OCI-LY1 (cell line): ENCODE data around the gene MAGEE1.

ENCODE experiments used
- H2AFZ ChIP-seq: fragments of 200-600 bp; sonication (generic), shearing (Covaris generic); 2 replicates; pipeline ENCODE4 v1.6.0; 2014; ENCODE audit warnings: antibody characterized with exemption, mild to moderate bottlenecking, low read length
- H3F3A ChIP-seq: fragments of 200-600 bp; sonication (generic), shearing (Covaris generic); 2 replicates; pipeline ENCODE4 v1.6.0; 2014; ENCODE audit warnings: mild to moderate bottlenecking, antibody characterized with exemption, low read length, moderate library complexity; ENCODE audit not compliant: insufficient read depth
- H3K27ac ChIP-seq: fragments of 200-600 bp; sonication (generic); 2 replicates; pipeline ENCODE4 v1.5.1; 2014; ENCODE audit warnings: low read length, mixed run types, mild to moderate bottlenecking, low read depth; ENCODE audit not compliant: poor library complexity, severe bottlenecking
- H3K27me3 ChIP-seq: fragments of 200-600 bp; sonication (generic); 2 replicates; pipeline ENCODE4 v1.6.0; 2014; ENCODE audit warnings: antibody characterized with exemption, mild to moderate bottlenecking, low read length, moderate library complexity; ENCODE audit not compliant: insufficient read depth
- H3K36me3 ChIP-seq: fragments of 200-600 bp; sonication (generic); 2 replicates; pipeline ENCODE4 v1.6.1; 2014; ENCODE audit warnings: mild to moderate bottlenecking, antibody characterized with exemption, low read length, moderate library complexity, mixed read lengths; ENCODE audit not compliant: insufficient read depth
- H3K4me1 ChIP-seq: fragments of 200-600 bp; sonication (generic); 2 replicates; pipeline ENCODE4 v1.5.1; 2014; ENCODE audit warnings: mild to moderate bottlenecking, low read length, moderate library complexity; ENCODE audit not compliant: insufficient read depth, severe bottlenecking
- H3K4me2 ChIP-seq: fragments of 200-600 bp; sonication (generic), shearing (Covaris generic); 2 replicates; pipeline ENCODE4 v1.6.1; 2014; ENCODE audit warnings: low read length
- H3K4me3 ChIP-seq: fragments of 200-600 bp; sonication (generic); 2 replicates; pipeline ENCODE4 v1.5.1; 2014; ENCODE audit warnings: low read length, low read depth, mild to moderate bottlenecking, mixed read lengths; ENCODE audit not compliant: poor library complexity, severe bottlenecking
- H3K79me2 ChIP-seq: fragments of 200-600 bp; shearing (Covaris generic); 2 replicates; pipeline ENCODE4 v1.6.1; 2016; ENCODE audit warnings: mixed run types, low read length, mixed read lengths; ENCODE audit not compliant: insufficient read depth
- H3K9ac ChIP-seq: fragments of 200-600 bp; sonication (generic), shearing (Covaris generic); 2 replicates; pipeline ENCODE4 v1.6.1; 2014; ENCODE audit warnings: mild to moderate bottlenecking, low read length, mixed read lengths
- H3K9me2 ChIP-seq: fragments of 200-600 bp; sonication (generic), shearing (Covaris generic); 2 replicates; pipeline ENCODE4 v1.6.1; 2014; ENCODE audit warnings: low read depth, mild to moderate bottlenecking, low read length, mixed read lengths
- H3K9me3 ChIP-seq: fragments of 200-600 bp; shearing (Covaris generic); 2 replicates; pipeline ENCODE4 v1.6.1; 2014; ENCODE audit warnings: low read length, mixed read lengths
- H4K20me1 ChIP-seq: fragments of 200-600 bp; sonication (generic), shearing (Covaris generic); 2 replicates; pipeline ENCODE4 v1.6.0; 2016; ENCODE audit warnings: mild to moderate bottlenecking, low read length; ENCODE audit not compliant: insufficient read depth
- CTCF ChIP-seq: fragments of 200-600 bp; sonication (generic), shearing (Covaris generic); IDR thresholded peaks from 2 replicates; pipeline ENCODE4 v1.5.1; 2017; ENCODE audit warnings: mild to moderate bottlenecking, antibody characterized with exemption, low read length, moderate library complexity, mixed read lengths
- EZH2 ChIP-seq: fragments of 200-600 bp; sonication (generic), shearing (Covaris generic); IDR thresholded peaks from 2 replicates; pipeline ENCODE4 v1.8.0; 2017; ENCODE audit warnings: borderline replicate concordance, mixed run types, mild to moderate bottlenecking, antibody characterized with exemption, low read length, moderate library complexity, mixed read lengths

MAGEE1 gene

GRCh38 chrX:76434103-76434741 is 6.7 kb downstream of the MAGEE1 start:
- Histone ChIP-seq H3K9me3 (no peaks in the 10 kb centered on the region), H4K20me1 (no peaks in the 10 kb centered on the region), H3K9ac (no peak overlapping the region), H2AFZ (no peak overlapping the region), H3K79me2 (no peaks in the 10 kb centered on the region), H3K4me2 (no peak overlapping the region), H3K4me3 (no peak overlapping the region), H3K9me2 (no peaks in the 10 kb centered on the region), H3K36me3 (no peaks in the 10 kb centered on the region), H3F3A (no peaks in the 10 kb centered on the region), H3K27me3 (no peaks in the 10 kb centered on the region), H3K4me1 (no peaks in the 10 kb centered on the region), H3K27ac (no peak overlapping the region)
- TF ChIP-seq EZH2 (no peak), CTCF (no peak)

- Histone ChIP-seq H3K4me3 (no peak overlapping the region), H3K4me1 (no peaks in the 10 kb centered on the region), H3K9ac (no peak overlapping the region), H3K79me2 (no peaks in the 10 kb centered on the region), H3F3A (no peaks in the 10 kb centered on the region), H3K9me3 (no peaks in the 10 kb centered on the region), H3K9me2 (no peaks in the 10 kb centered on the region), H3K27me3 (no peaks in the 10 kb centered on the region), H3K4me2 (no peak overlapping the region), H2AFZ (no peak overlapping the region), H4K20me1 (no peaks in the 10 kb centered on the region), H3K27ac (no peak overlapping the region), H3K36me3 (no peaks in the 10 kb centered on the region)
- TF ChIP-seq CTCF (no peak), EZH2 (no peak)
These were observed 11.7 kb downstream of the MAGEE1 start for GRCh38 chrX:76439188-76439587.

GRCh38 chrX:76453737-76454406 is 26.4 kb downstream of the MAGEE1 start:
- TF ChIP-seq CTCF (no peak), EZH2 (no peak)
- no peaks in the 10 kb centered on the region for H3K9me3 ChIP-seq
- H3K9ac ChIP-seq = no peak overlapping the region
- H3K4me1 ChIP-seq = no peaks in the 10 kb centered on the region
- no peak overlapping the region for H3K4me3 ChIP-seq
- H3K4me2 ChIP-seq = no peak overlapping the region
- H3K27ac ChIP-seq = no peak overlapping the region
- H3K79me2 ChIP-seq = no peaks in the 10 kb centered on the region
- no peaks in the 10 kb centered on the region for H4K20me1 ChIP-seq
- no peaks in the 10 kb centered on the region for H3K36me3 ChIP-seq
- H3F3A ChIP-seq = no peaks in the 10 kb centered on the region
- H3K9me2 ChIP-seq = no peaks in the 10 kb centered on the region
- no peak overlapping the region for H2AFZ ChIP-seq
- H3K27me3 ChIP-seq = no peaks in the 10 kb centered on the region
